ENCODE data around the gene CROT. TPM values are rescaled to one million over a fixed set of nuclear protein-coding genes. Genes with fewer than 3 reads are reported as not detected.

Gene CROT
- total RNA-seq, 3 donors from 2014 or later (not counting 1 experiment from before 2014, with no cell fraction given), result 17.5 to 19.0 (median 17.9) TPM

- DNase-seq (no peak), ATAC-seq (no peak)
- Histone ChIP-seq H3K4me1 (ENCODE audit: control insufficient read depth, insufficient read depth, low read length) (no peaks in the 10 kb centered on the region), H3K36me3 (ENCODE audit: control insufficient read depth, insufficient read depth, low read length) (peaks cover 8% of the 10 kb centered on the region), H3K27me3 (ENCODE audit: control insufficient read depth, insufficient read depth, low read length) (no peaks in the 10 kb centered on the region), H3K4me3 (ENCODE audit: low read length) (no peak overlapping the region), H3K27ac (ENCODE audit: low read length) (no peak overlapping the region), H3K9me3 (ENCODE audit: control insufficient read depth, insufficient read depth, low read length) (peaks cover 36% of the 10 kb centered on the region)
- WGBS (ENCODE audit: insufficient coverage), result 96% methylated on average over 1 of the region's 2 CpGs
- Mint-ChIP-seq H3K27me3 (ENCODE audit: low read depth in 2 of 2) (no peaks in the 10 kb centered on the region), H3K36me3 (peaks cover 40% of the 10 kb centered on the region), H3K9me3 (peaks cover 7 to 15% of the 10 kb centered on the region in 2 donors), H3K4me3 (no peak overlapping the region), H3K27ac (no peak overlapping the region), H3K4me1 (no peaks in the 10 kb centered on the region)
- intact Hi-C loops (cut with micrococcal nuclease), result no loop called here
- no peak for TF ChIP-seq CTCF (IDR thresholded peaks at IDR 0.05)
Measured at GRCh38 chr7:87325576-87326370, 19.7 kb upstream of the CROT start.

- Histone ChIP-seq H3K9me3 (ENCODE audit: control insufficient read depth, insufficient read depth, low read length) (peaks cover 36% of the 10 kb centered on the region), H3K4me3 (ENCODE audit: low read length) (no peak overlapping the region), H3K27me3 (ENCODE audit: control insufficient read depth, insufficient read depth, low read length) (no peaks in the 10 kb centered on the region), H3K4me1 (ENCODE audit: control insufficient read depth, insufficient read depth, low read length) (no peaks in the 10 kb centered on the region), H3K27ac (ENCODE audit: low read length) (no peak overlapping the region), H3K36me3 (ENCODE audit: control insufficient read depth, insufficient read depth, low read length) (peaks cover 8% of the 10 kb centered on the region)
- H3K27ac Mint-ChIP-seq, result no peak overlapping the region
- peaks cover 7 to 15% of the 10 kb centered on the region in 2 donors for H3K9me3 Mint-ChIP-seq
- 80% methylated on average over 2 of the region's 3 CpGs for WGBS (ENCODE audit: insufficient coverage)
- H3K27me3 Mint-ChIP-seq (ENCODE audit: low read depth in 2 of 2), result no peaks in the 10 kb centered on the region
- no peak overlapping the region for H3K4me3 Mint-ChIP-seq
- H3K4me1 Mint-ChIP-seq, result no peaks in the 10 kb centered on the region
- DNase-seq (peak in 1 of 2 donors; percentile 29), ATAC-seq (no peak)
- peaks cover 40% of the 10 kb centered on the region for H3K36me3 Mint-ChIP-seq
- intact Hi-C loops (cut with micrococcal nuclease), result no loop called here
- TF ChIP-seq CTCF (IDR thresholded peaks at IDR 0.05), result no peak
Measured at GRCh38 chr7:87328281-87328680, 17.2 kb upstream of the CROT start.

- no peak for DNase-seq
- TF ChIP-seq CTCF (IDR thresholded peaks at IDR 0.05), result no peak
- Mint-ChIP-seq H3K27ac (no peak overlapping the region), H3K4me3 (no peak overlapping the region), H3K27me3 (ENCODE audit: low read depth in 2 of 2) (no peaks in the 10 kb centered on the region), H3K9me3 (peaks cover 7 to 15% of the 10 kb centered on the region in 2 donors), H3K4me1 (no peaks in the 10 kb centered on the region), H3K36me3 (peaks cover 40% of the 10 kb centered on the region)
- Histone ChIP-seq H3K4me3 (ENCODE audit: low read length) (no peak overlapping the region), H3K36me3 (ENCODE audit: control insufficient read depth, insufficient read depth, low read length) (peaks cover 8% of the 10 kb centered on the region), H3K4me1 (ENCODE audit: control insufficient read depth, insufficient read depth, low read length) (no peaks in the 10 kb centered on the region), H3K27ac (ENCODE audit: low read length) (no peak overlapping the region), H3K27me3 (ENCODE audit: control insufficient read depth, insufficient read depth, low read length) (no peaks in the 10 kb centered on the region), H3K9me3 (ENCODE audit: control insufficient read depth, insufficient read depth, low read length) (peaks cover 36% of the 10 kb centered on the region)
- 93% methylated on average over 3 of the region's 3 CpGs for WGBS (ENCODE audit: insufficient coverage)
- intact Hi-C loops (cut with micrococcal nuclease), result no loop called here
- no peak for ATAC-seq
Measured at GRCh38 chr7:87330316-87330715, 15.1 kb upstream of the CROT start.

Data from natural killer cell (primary cell).